ENCODE measurements around the gene PCBP2. TPM values are rescaled to one million over a fixed set of nuclear protein-coding genes. Genes with fewer than 3 reads are reported as not detected.
A peak's percentile ranks its signal among the peaks of the same experiment; 100 is the strongest.

Gene PCBP2
- polyA plus RNA-seq, 1 of the 3 experiments (the other 2 are of a cell fraction), result 368 TPM

- Histone ChIP-seq H3K4me1 (ENCODE audit: control insufficient read depth in 1 of 2, insufficient read depth in 2 of 2, low read depth in 1 of 2, low read length in 1 of 2) (peaks cover 2 to 5% of the 10 kb centered on the region in 2 experiments; a peak in 2 of 4 replicates), H3K36me3 (replicated peaks in 1 of 2; ENCODE audit: control insufficient read depth in 1 of 2, insufficient read depth in 2 of 2, low read length in 1 of 2) (peaks cover 87 to 95% of the 10 kb centered on the region in 2 experiments), H3K27me3 (ENCODE audit: insufficient read depth) (no peaks in the 10 kb centered on the region), H2AFZ (ENCODE audit: low read depth) (no peak overlapping the region), H3K9me3 (no peaks in the 10 kb centered on the region), H4K20me1 (ENCODE audit: insufficient read depth) (peaks cover 96% of the 10 kb centered on the region), H3K79me2 (ENCODE audit: insufficient read depth) (peaks cover 80% of the 10 kb centered on the region), H3K4me3 (ENCODE audit: low read depth in 2 of 2, low read length in 1 of 2) (no peak overlapping the region), H3F3A (replicated peaks; ENCODE audit: insufficient read depth) (peaks cover 90% of the 10 kb centered on the region), H3K27ac (ENCODE audit: low read depth in 2 of 2, low read length in 1 of 2) (peak overlapping the region; percentile 7 to 21; a peak in 3 of 4 replicates), H3K9ac (no peak overlapping the region), H3K9me2 (no peaks in the 10 kb centered on the region), H3K4me2 (no peak overlapping the region)
- DNase-seq, result peak; percentile 67
- ChIA-PET POLR2A (interaction anchor here (0.6 to 2.3 kb wide), 7 partner anchors 8 to 125 kb away, joined by 3 to 16 read pairs (median 4); partner anchors contain the start of gene TARBP2), CTCF (interaction anchor here (0.7 to 5.4 kb wide), 28 partner anchors 10 to 204 kb away, joined by 3 to 32 read pairs (median 5); partner anchors contain the start of genes AAAS, MAP3K12, NPFF and TARBP2)
- WGBS (ENCODE audit: low lambda C conversion rate), result 66% methylated on average over 2 of the region's 2 CpGs
- TF ChIP-seq RAD21 (IDR thresholded peaks at IDR 0.05; ENCODE audit: low read length) (peak; percentile 34; the same call in 1 of the 2 replicates), SMC3 (IDR thresholded peaks at IDR 0.05; ENCODE audit: low read depth, low read length) (peak; percentile 1; the same call in 1 of the 2 replicates), YY1 (IDR thresholded peaks at IDR 0.05; ENCODE audit: low read depth) (no peak), EP300 (IDR thresholded peaks at IDR 0.05; ENCODE audit: borderline replicate concordance in 1 of 2, low read depth in 1 of 2, low read length in 1 of 2) (no peak), CTCF (IDR thresholded peaks at IDR 0.05) (peak; percentile 58)
Observed at GRCh38 chr12:53476769-53477209, 24.9 kb downstream of the PCBP2 start.

- no peak overlapping the region for H3K4me3 ChIP-seq (ENCODE audit: low read depth in 2 of 2, low read length in 1 of 2)
- ChIA-PET CTCF (interaction anchor here (0.8 to 1.8 kb wide), 5 partner anchors 9 to 154 kb away, joined by 3 to 6 read pairs (median 3); no protein-coding TSS in a partner anchor), POLR2A (interaction anchor here (0.6 to 0.8 kb wide), 2 partner anchors 8 to 96 kb away, joined by 3 read pairs; no protein-coding TSS in a partner anchor)
- H3K79me2 ChIP-seq (ENCODE audit: insufficient read depth), result peaks cover 59% of the 10 kb centered on the region
- H3K4me2 ChIP-seq, result no peak overlapping the region
- peak overlapping the region; percentile 39 to 46 for H3K27ac ChIP-seq (ENCODE audit: low read depth in 2 of 2, low read length in 1 of 2)
- H3K36me3 ChIP-seq (replicated peaks in 1 of 2; ENCODE audit: control insufficient read depth in 1 of 2, insufficient read depth in 2 of 2, low read length in 1 of 2), result peaks cover 89 to 95% of the 10 kb centered on the region in 2 experiments
- no peak overlapping the region for H2AFZ ChIP-seq (ENCODE audit: low read depth)
- DNase-seq, result no peak
- peaks cover 97% of the 10 kb centered on the region for H3F3A ChIP-seq (replicated peaks; ENCODE audit: insufficient read depth)
- peaks cover 0 to 5% of the 10 kb centered on the region in 2 experiments; a peak in 2 of 4 replicates for H3K4me1 ChIP-seq (ENCODE audit: control insufficient read depth in 1 of 2, insufficient read depth in 2 of 2, low read depth in 1 of 2, low read length in 1 of 2)
- 43% methylated on average over 1 of the region's 1 CpG for WGBS (ENCODE audit: low lambda C conversion rate)
- H3K27me3 ChIP-seq (ENCODE audit: insufficient read depth), result no peaks in the 10 kb centered on the region
- H3K9me3 ChIP-seq, result no peaks in the 10 kb centered on the region
- peaks cover 96% of the 10 kb centered on the region for H4K20me1 ChIP-seq (ENCODE audit: insufficient read depth)
- H3K9ac ChIP-seq, result no peak overlapping the region
- H3K9me2 ChIP-seq, result no peaks in the 10 kb centered on the region
- no peak for TF ChIP-seq CHD2 (IDR thresholded peaks at IDR 0.05; ENCODE audit: low read length, partially characterized antibody)
- TF ChIP-seq FOSL2 (IDR thresholded peaks at IDR 0.05; ENCODE audit: borderline replicate concordance, low read depth), result no peak
- no peak for TF ChIP-seq USF2 (IDR thresholded peaks at IDR 0.05; ENCODE audit: borderline replicate concordance, low read depth, low read length)
- TF ChIP-seq RFX5 (IDR thresholded peaks at IDR 0.05; ENCODE audit: low read length), result no peak
- no peak for TF ChIP-seq REST (IDR thresholded peaks at IDR 0.05; ENCODE audit: low read depth, low read length)
- no peak for TF ChIP-seq MAX (IDR thresholded peaks at IDR 0.05; ENCODE audit: low read depth)
- no peak for TF ChIP-seq EP300 (IDR thresholded peaks at IDR 0.05; ENCODE audit: borderline replicate concordance in 1 of 2, low read depth in 1 of 2, low read length in 1 of 2)
- TF ChIP-seq FOXM1 (IDR thresholded peaks at IDR 0.05; ENCODE audit: low read depth), result no peak
- TF ChIP-seq YY1 (IDR thresholded peaks at IDR 0.05; ENCODE audit: low read depth), result no peak
- no peak for TF ChIP-seq MXI1 (IDR thresholded peaks at IDR 0.05; ENCODE audit: low read depth, low read length)
- TF ChIP-seq RCOR1 (IDR thresholded peaks at IDR 0.05; ENCODE audit: low read length), result no peak
- TF ChIP-seq RXRA (IDR thresholded peaks at IDR 0.05; ENCODE audit: borderline replicate concordance, low read depth), result no peak
- TF ChIP-seq MEF2A (IDR thresholded peaks at IDR 0.05; ENCODE audit: borderline replicate concordance, low read depth), result no peak
- no peak for TF ChIP-seq ZBTB33 (IDR thresholded peaks at IDR 0.05; ENCODE audit: borderline replicate concordance, low read depth)
Observed at GRCh38 chr12:53478865-53479264, 27.0 kb downstream of the PCBP2 start.
